Left ventricle myocardium inferior (tissue), 1 donor: ENCODE measurements around the gene CCDC127. TPM values are rescaled to one million over a fixed set of nuclear protein-coding genes. Genes with fewer than 3 reads are reported as not detected.
"Not testable (repeated sequence)": the region's sequence is repeated elsewhere in the genome, so short reads cannot be mapped to it uniquely, and the experiment has no call there.

Experiments used
- DNase-seq: peaks from one replicate; pipeline ENCODE4 v3.0.0-alpha.2; 2020
- H3K27ac ChIP-seq: fragments of 200-600 bp; replicated peaks from 2 replicates; pipeline ENCODE4 v1.8.0; 2021
- H3K27me3 ChIP-seq: fragments of 200-600 bp; 2 replicates; pipeline ENCODE4 v1.8.0; 2021; ENCODE audit warnings: low read depth
- H3K36me3 ChIP-seq: fragments of 200-600 bp; 2 replicates; pipeline ENCODE4 v1.8.0; 2021
- H3K4me1 ChIP-seq: fragments of 200-600 bp; 2 replicates; pipeline ENCODE4 v1.8.0; 2021
- H3K4me3 ChIP-seq: fragments of 200-600 bp; 2 replicates; pipeline ENCODE4 v1.8.0; 2021; ENCODE audit warnings: mild to moderate bottlenecking, moderate library complexity
- H3K9me3 ChIP-seq: fragments of 200-600 bp; replicated peaks from 2 replicates; pipeline ENCODE4 v1.8.0; 2021
- CTCF ChIP-seq: fragments of 200-600 bp; IDR thresholded peaks from 2 replicates; pipeline ENCODE4 v1.8.0; 2021; ENCODE audit warnings: antibody characterized with exemption, mild to moderate bottlenecking, borderline replicate concordance
- intact Hi-C: fragments of 100-400 bp; cut with micrococcal nuclease; formaldehyde crosslinking; loops from one replicate; pipeline ENCODE4 v1.11.0; 2022
- total RNA-seq: library from RNA; stranded (reverse); fragmentation: NEBNext Ultra II Directional; extraction: Animal tissue kit (Norgen Biotek cat#: 25700); gene quantifications from one replicate; pipeline ENCODE4 v1.2.1, GENCODE V29; 2021
- donor health status: DM: no; HTN: yes; CAD: no; lungs with severe emphysema.

Gene CCDC127
- total RNA-seq, 1 donor from 2014 or later = 7.9 TPM

- Histone ChIP-seq H3K27ac (no peak overlapping the region), H3K4me3 (no peak overlapping the region), H3K9me3 (no peaks in the 10 kb centered on the region), H3K36me3 (no peaks in the 10 kb centered on the region), H3K4me1 (peaks cover 20% of the 10 kb centered on the region), H3K27me3 (peaks cover 5% of the 10 kb centered on the region)
- TF ChIP-seq CTCF = no peak
- intact Hi-C loops = no loop called here
- DNase-seq = no peak
Observed at GRCh38 chr5:167511-167910, 50.4 kb downstream of the CCDC127 start.

- peaks cover 7% of the 10 kb centered on the region for H3K27me3 ChIP-seq
- H3K4me3 ChIP-seq = no peak overlapping the region
- no peak for TF ChIP-seq CTCF
- intact Hi-C loops = no loop called here
- DNase-seq = no peak
- no peaks in the 10 kb centered on the region for H3K36me3 ChIP-seq
- no peaks in the 10 kb centered on the region for H3K9me3 ChIP-seq
- H3K27ac ChIP-seq = no peak overlapping the region
- H3K4me1 ChIP-seq = peaks cover 20% of the 10 kb centered on the region
Observed at GRCh38 chr5:166441-167372, 51.2 kb downstream of the CCDC127 start.

GRCh38 chr5:164783-165182, 53.2 kb downstream of the CCDC127 start:
- H3K9me3 ChIP-seq, DNase-seq, intact Hi-C loops, H3K4me3 ChIP-seq, H3K36me3 ChIP-seq, H3K27ac ChIP-seq: not testable (repeated sequence)
- peaks cover 17% of the 10 kb centered on the region for H3K4me1 ChIP-seq
- peaks cover 22% of the 10 kb centered on the region for H3K27me3 ChIP-seq

- intact Hi-C loops = no loop called here
- Histone ChIP-seq H3K4me3 (no peak overlapping the region), H3K9me3 (no peaks in the 10 kb centered on the region), H3K27ac (no peak overlapping the region), H3K27me3 (peaks cover 27% of the 10 kb centered on the region), H3K4me1 (peaks cover 12% of the 10 kb centered on the region), H3K36me3 (no peaks in the 10 kb centered on the region)
- no peak for DNase-seq
- TF ChIP-seq CTCF = no peak
Observed at GRCh38 chr5:164244-164643, 53.7 kb downstream of the CCDC127 start.

GRCh38 chr5:163841-164240, 54.1 kb downstream of the CCDC127 start:
- Histone ChIP-seq H3K27me3 (peaks cover 31% of the 10 kb centered on the region), H3K9me3 (no peaks in the 10 kb centered on the region), H3K27ac (no peak overlapping the region), H3K4me1 (peaks cover 8% of the 10 kb centered on the region), H3K4me3 (no peak overlapping the region), H3K36me3 (no peaks in the 10 kb centered on the region)
- intact Hi-C loops = no loop called here
- no peak for DNase-seq
- no peak for TF ChIP-seq CTCF

DNA sequence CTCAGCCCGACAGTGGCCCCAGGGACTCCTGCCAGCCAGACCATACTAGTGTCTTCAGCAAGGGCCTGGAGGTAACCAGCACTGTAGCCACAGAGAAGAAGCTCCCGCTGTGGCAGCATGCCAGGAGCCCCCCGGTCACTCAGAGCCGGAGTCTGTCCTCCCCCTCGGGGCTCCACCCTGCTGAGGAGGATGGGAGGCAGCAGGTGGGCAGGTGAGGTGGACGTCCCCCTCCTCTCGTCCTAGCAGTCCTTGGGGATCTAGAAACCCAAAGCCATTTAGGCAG, 54.7 kb downstream of the CCDC127 start:
- intact Hi-C loops = no loop called here
- no peak for DNase-seq
- TF ChIP-seq CTCF = no peak
- Histone ChIP-seq H3K4me3 (no peak overlapping the region), H3K36me3 (no peaks in the 10 kb centered on the region), H3K9me3 (no peaks in the 10 kb centered on the region), H3K27ac (no peak overlapping the region), H3K4me1 (peaks cover 2% of the 10 kb centered on the region), H3K27me3 (peaks cover 37% of the 10 kb centered on the region)
